ENCODE data around the gene CMIP.

DNA sequence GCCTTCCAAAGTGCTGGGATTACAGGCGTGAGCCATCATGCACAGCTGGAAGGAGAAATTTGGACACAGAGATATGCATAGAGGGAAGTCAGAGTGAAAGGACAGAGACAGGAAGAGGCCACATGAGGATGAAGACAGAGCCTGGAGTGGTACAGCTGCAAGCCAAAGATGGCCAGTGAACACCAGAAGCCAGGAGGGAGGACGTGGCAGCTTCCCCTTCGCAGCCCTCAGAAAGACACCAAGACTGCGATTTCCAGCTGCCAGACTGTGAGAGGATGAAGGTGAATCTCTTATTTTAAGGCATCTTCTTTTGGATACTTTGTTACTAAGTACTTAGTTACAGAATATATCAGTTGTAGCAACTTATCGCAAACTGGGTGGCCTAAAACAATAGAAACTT is 274.0 kb downstream of the CMIP start:
- TF ChIP-seq POLR2AphosphoS5 (IDR thresholded peaks at IDR 0.05) = no peak
- TF ChIP-seq, protein P1, sequence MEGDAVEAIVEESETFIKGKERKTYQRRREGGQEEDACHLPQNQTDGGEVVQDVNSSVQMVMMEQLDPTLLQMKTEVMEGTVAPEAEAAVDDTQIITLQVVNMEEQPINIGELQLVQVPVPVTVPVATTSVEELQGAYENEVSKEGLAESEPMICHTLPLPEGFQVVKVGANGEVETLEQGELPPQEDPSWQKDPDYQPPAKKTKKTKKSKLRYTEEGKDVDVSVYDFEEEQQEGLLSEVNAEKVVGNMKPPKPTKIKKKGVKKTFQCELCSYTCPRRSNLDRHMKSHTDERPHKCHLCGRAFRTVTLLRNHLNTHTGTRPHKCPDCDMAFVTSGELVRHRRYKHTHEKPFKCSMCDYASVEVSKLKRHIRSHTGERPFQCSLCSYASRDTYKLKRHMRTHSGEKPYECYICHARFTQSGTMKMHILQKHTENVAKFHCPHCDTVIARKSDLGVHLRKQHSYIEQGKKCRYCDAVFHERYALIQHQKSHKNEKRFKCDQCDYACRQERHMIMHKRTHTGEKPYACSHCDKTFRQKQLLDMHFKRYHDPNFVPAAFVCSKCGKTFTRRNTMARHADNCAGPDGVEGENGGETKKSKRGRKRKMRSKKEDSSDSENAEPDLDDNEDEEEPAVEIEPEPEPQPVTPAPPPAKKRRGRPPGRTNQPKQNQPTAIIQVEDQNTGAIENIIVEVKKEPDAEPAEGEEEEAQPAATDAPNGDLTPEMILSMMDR (IDR thresholded peaks at IDR 0.05) = no peak
- no peak for TF ChIP-seq POLR2A (IDR thresholded peaks at IDR 0.05)
- TF ChIP-seq EP300 (IDR thresholded peaks at IDR 0.05) = no peak
